Limb (tissue), 2 donors: ENCODE results near the gene TFEB.

ENCODE experiments used
- DNase-seq, 2 donors: peaks; one replicate each; pipeline ENCODE4 v3.0.0-alpha.2; 2016; ENCODE audit errors: extremely low spot score in 2 of 2

The TFEB gene

GRCh38 chr6:41691426-41692079, 43.9 kb downstream of the TFEB start:
- DNase-seq = no peak

GRCh38 chr6:41690541-41691330, 44.7 kb downstream of the TFEB start:
- DNase-seq = no peak

GRCh38 chr6:41689171-41690008, 46.0 kb downstream of the TFEB start:
- no peak for DNase-seq

- DNase-seq = no peak
Measured at GRCh38 chr6:41688256-41688965, 47.0 kb downstream of the TFEB start.

GRCh38 chr6:41687501-41688175, 47.8 kb downstream of the TFEB start:
- no peak for DNase-seq

- no peak for DNase-seq
Measured at GRCh38 chr6:41685641-41686380, 49.6 kb downstream of the TFEB start.

GRCh38 chr6:41684311-41685180, 50.9 kb downstream of the TFEB start:
- no peak for DNase-seq

- DNase-seq = peak; percentile 87 to 90
Measured at GRCh38 chr6:41683523-41684310, 51.7 kb downstream of the TFEB start.

- no peak for DNase-seq
Measured at GRCh38 chr6:41683273-41683522, 52.2 kb downstream of the TFEB start.

- no peak for DNase-seq
Measured at GRCh38 chr6:41682497-41683272, 52.7 kb downstream of the TFEB start.

GRCh38 chr6:41682056-41682477, 53.3 kb downstream of the TFEB start:
- DNase-seq = peak; percentile 90 to 94

GRCh38 chr6:41680182-41680965, 55.0 kb downstream of the TFEB start:
- no peak for DNase-seq

- DNase-seq = no peak
Measured at GRCh38 chr6:41679696-41680095, 55.7 kb downstream of the TFEB start.

- DNase-seq = peak in 1 of 2 donors; percentile 19
Measured at GRCh38 chr6:41678511-41679084, 56.8 kb downstream of the TFEB start.

GRCh38 chr6:41677124-41677921, 58.1 kb downstream of the TFEB start:
- DNase-seq = peak in 1 of 2 donors; percentile 47

- no peak for DNase-seq
Measured at GRCh38 chr6:41676431-41676830, 59.0 kb downstream of the TFEB start.
